Liver (tissue), 9 donors: ENCODE measurements around the gene SNRK. TPM values are rescaled to one million over a fixed set of nuclear protein-coding genes. Genes with fewer than 3 reads are reported as not detected.

ENCODE experiments used
- DNase-seq: peaks from one replicate; pipeline ENCODE4 v3.0.0-alpha.2; 2017; ENCODE audit warnings: low spot score
- H3K27ac ChIP-seq, 2 donors: one replicate each; pipeline ENCODE4 v1.7.0; 2013; ENCODE audit warnings: inconsistent platforms in 2 of 2, low read length in 2 of 2, control low read depth in 1 of 2, low read depth in 1 of 2, mild to moderate bottlenecking in 1 of 2
- H3K27me3 ChIP-seq, 4 donors: one replicate each; pipeline versions ENCODE4 v1.6.1 to v1.7.0; 2013; ENCODE audit warnings: low read length in 3 of 4, inconsistent platforms in 1 of 4, mild to moderate bottlenecking in 1 of 4, moderate library complexity in 1 of 4; ENCODE audit not compliant: control insufficient read depth in 4 of 4, insufficient read depth in 4 of 4
- H3K36me3 ChIP-seq, 4 donors: one replicate each; pipeline versions ENCODE4 v1.6.1 to v1.7.0; 2013; ENCODE audit warnings: low read length in 3 of 4, mild to moderate bottlenecking in 3 of 4, low read depth in 1 of 4, moderate library complexity in 1 of 4; ENCODE audit not compliant: control insufficient read depth in 4 of 4, insufficient read depth in 3 of 4
- H3K4me1 ChIP-seq, 4 donors: one replicate each; pipeline versions ENCODE4 v1.6.1 to v1.7.0; 2013; ENCODE audit warnings: low read length in 3 of 4, mild to moderate bottlenecking in 3 of 4, moderate library complexity in 1 of 4; ENCODE audit not compliant: control insufficient read depth in 4 of 4, insufficient read depth in 4 of 4
- H3K4me3 ChIP-seq, 3 donors: one replicate each; pipeline versions ENCODE4 v1.6.1 to v1.7.0; 2013; ENCODE audit warnings: low read length in 3 of 3, control low read depth in 1 of 3, low read depth in 1 of 3, mild to moderate bottlenecking in 1 of 3
- H3K9ac ChIP-seq, 2 donors: one replicate each; pipeline ENCODE4 v1.7.0; 2013; ENCODE audit warnings: low read length in 2 of 2, mild to moderate bottlenecking in 2 of 2, moderate library complexity in 2 of 2, control low read depth in 1 of 2, low read depth in 1 of 2
- H3K9me3 ChIP-seq, 4 donors: one replicate each; pipeline versions ENCODE4 v1.6.1 to v1.7.0; 2013; ENCODE audit warnings: low read length in 3 of 4; ENCODE audit not compliant: control insufficient read depth in 4 of 4
- ATF3 ChIP-seq: IDR thresholded peaks from 2 replicates; pipeline ENCODE4 v1.6.1; 2016; ENCODE audit warnings: antibody characterized with exemption
- EGR1 ChIP-seq, 2 donors: IDR thresholded peaks; 2 replicates each; pipeline ENCODE4 v1.6.1; 2016 to 2018; ENCODE audit warnings: antibody characterized with exemption in 2 of 2, low read depth in 2 of 2
- FOXA1 ChIP-seq: IDR thresholded peaks from 2 replicates; pipeline ENCODE4 v1.6.1; 2016; ENCODE audit warnings: antibody characterized with exemption
- FOXA2 ChIP-seq: IDR thresholded peaks from 2 replicates; pipeline ENCODE4 v1.6.1; 2016; ENCODE audit warnings: antibody characterized with exemption
- GABPA ChIP-seq, 2 donors: IDR thresholded peaks in 1 of 2; conservative IDR thresholded peaks in 1 of 2; 2 replicates each; pipeline ENCODE4 v1.6.1; 2016; ENCODE audit warnings: antibody characterized with exemption in 2 of 2, mild to moderate bottlenecking in 1 of 2, moderate library complexity in 1 of 2
- HNF4A ChIP-seq, 2 donors: conservative IDR thresholded peaks; 2 replicates each; pipeline ENCODE4 v1.6.1; 2016; ENCODE audit warnings: antibody characterized with exemption in 2 of 2, mild to moderate bottlenecking in 2 of 2
- HNF4G ChIP-seq: IDR thresholded peaks from 2 replicates; pipeline ENCODE4 v1.6.1; 2016; ENCODE audit warnings: antibody characterized with exemption
- JUND ChIP-seq, 2 donors: IDR thresholded peaks; 2 replicates each; pipeline ENCODE4 v1.6.1; 2016; ENCODE audit warnings: antibody characterized with exemption in 2 of 2
- NR2F2 ChIP-seq: IDR thresholded peaks from 2 replicates; pipeline ENCODE4 v1.6.1; 2016; ENCODE audit warnings: antibody characterized with exemption
- RAD21 ChIP-seq, 2 donors: IDR thresholded peaks; 2 replicates each; pipeline ENCODE4 v1.6.1; 2016; ENCODE audit warnings: antibody characterized with exemption in 2 of 2, mild to moderate bottlenecking in 2 of 2
- REST ChIP-seq: IDR thresholded peaks from 2 replicates; pipeline ENCODE4 v1.6.1; 2016; ENCODE audit warnings: antibody characterized with exemption, mild to moderate bottlenecking
- RXRA ChIP-seq, 2 donors: IDR thresholded peaks; 2 replicates each; pipeline ENCODE4 v1.6.1; 2017 to 2018; ENCODE audit warnings: antibody characterized with exemption in 2 of 2, mild to moderate bottlenecking in 1 of 2
- SP1 ChIP-seq: IDR thresholded peaks from 2 replicates; pipeline ENCODE4 v1.6.1; 2018; ENCODE audit warnings: antibody characterized with exemption, mild to moderate bottlenecking
- TAF1 ChIP-seq: conservative IDR thresholded peaks from 2 replicates; pipeline ENCODE4 v1.6.1; 2016; ENCODE audit warnings: antibody characterized with exemption, mild to moderate bottlenecking
- YY1 ChIP-seq: IDR thresholded peaks from 2 replicates; pipeline ENCODE4 v1.6.1; 2016; ENCODE audit warnings: antibody characterized with exemption, mild to moderate bottlenecking
- polyA plus RNA-seq, 2 donors: library from polyadenylated mRNA; stranded (reverse) in 1 of 2; unstranded in 1 of 2; fragments of 200-250 nt in 1 of 2; fragments of >200 nt in 1 of 2; fragmentation: Nextera tagmentation in 1 of 2; extraction: Ambion mirVana in 1 of 2; gene quantifications; one replicate each; pipeline versions ENCODE4 v1.2.1 to v1.2.3, GENCODE V29; 2013 to 2015
- total RNA-seq, 2 donors: library from RNA; depleted of rRNA; stranded (reverse); fragments of >200 nt; gene quantifications; one replicate each; pipeline ENCODE4 v1.2.3, GENCODE V29; 2014
- TF ChIP-seq, protein P1 (sequence below): IDR thresholded peaks from 2 replicates; pipeline ENCODE4 v1.6.1; 2016; ENCODE audit warnings: antibody characterized with exemption
- TF ChIP-seq, protein P2 (sequence below): IDR thresholded peaks from 2 replicates; pipeline ENCODE4 v1.6.1; 2016; ENCODE audit warnings: antibody characterized with exemption
- TF ChIP-seq, protein P3 (sequence below): fragments of 150-350 bp; IDR thresholded peaks from 2 replicates; pipeline ENCODE4 v1.5.1; 2017; ENCODE audit warnings: improper control_type of control experiment, low read depth, low read length; ENCODE audit not compliant: missing input control
- donor health status: healthy.
- donor health status: healthy.
- donor health status: healthy.
- donor health status: healthy.
- donor health status: healthy.

SNRK gene
- total and polyA plus RNA-seq, 4 donors: 5.8 to 28.5 (median 14.6) TPM

GRCh38 chr3:43326891-43327581 is 40.7 kb downstream of the SNRK start (continued):
- TF ChIP-seq ATF3 (no peak), HNF4A (conservative IDR thresholded peaks at IDR 0.05) (no peak), SP1 (no peak), FOXA1 (no peak), RAD21 (IDR thresholded peaks at IDR 0.05) (no peak), YY1 (no peak)

GRCh38 chr3:43327582-43327979 is 41.2 kb downstream of the SNRK start:
- Histone ChIP-seq H3K9me3 (no peaks in the 10 kb centered on the region), H3K36me3 (peaks cover 0 to 4% (median 2%) of the 10 kb centered on the region in 4 donors), H3K4me1 (peaks cover 5 to 21% (median 14%) of the 10 kb centered on the region in 4 donors), H3K9ac (no peak overlapping the region), H3K4me3 (no peak overlapping the region), H3K27ac (no peak overlapping the region), H3K27me3 (no peaks in the 10 kb centered on the region)
- no peak for DNase-seq
- TF ChIP-seq RAD21 (IDR thresholded peaks at IDR 0.05) (no peak), JUND (IDR thresholded peaks at IDR 0.05) (no peak), HNF4A (conservative IDR thresholded peaks at IDR 0.05) (no peak), NR2F2 (no peak), GABPA (IDR thresholded peaks at IDR 0.05 in 1 of 2, conservative IDR thresholded peaks at IDR 0.05 in 1 of 2) (no peak), FOXA2 (no peak), ATF3 (no peak), RXRA (IDR thresholded peaks at IDR 0.05) (no peak), SP1 (no peak), REST (no peak), EGR1 (IDR thresholded peaks at IDR 0.05; ENCODE audit: low read depth in 2 of 2) (no peak), HNF4G (no peak), TAF1 (no peak)
- TF ChIP-seq, protein P1, sequence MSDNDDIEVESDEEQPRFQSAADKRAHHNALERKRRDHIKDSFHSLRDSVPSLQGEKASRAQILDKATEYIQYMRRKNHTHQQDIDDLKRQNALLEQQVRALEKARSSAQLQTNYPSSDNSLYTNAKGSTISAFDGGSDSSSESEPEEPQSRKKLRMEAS: no peak
- TF ChIP-seq, protein P2, sequence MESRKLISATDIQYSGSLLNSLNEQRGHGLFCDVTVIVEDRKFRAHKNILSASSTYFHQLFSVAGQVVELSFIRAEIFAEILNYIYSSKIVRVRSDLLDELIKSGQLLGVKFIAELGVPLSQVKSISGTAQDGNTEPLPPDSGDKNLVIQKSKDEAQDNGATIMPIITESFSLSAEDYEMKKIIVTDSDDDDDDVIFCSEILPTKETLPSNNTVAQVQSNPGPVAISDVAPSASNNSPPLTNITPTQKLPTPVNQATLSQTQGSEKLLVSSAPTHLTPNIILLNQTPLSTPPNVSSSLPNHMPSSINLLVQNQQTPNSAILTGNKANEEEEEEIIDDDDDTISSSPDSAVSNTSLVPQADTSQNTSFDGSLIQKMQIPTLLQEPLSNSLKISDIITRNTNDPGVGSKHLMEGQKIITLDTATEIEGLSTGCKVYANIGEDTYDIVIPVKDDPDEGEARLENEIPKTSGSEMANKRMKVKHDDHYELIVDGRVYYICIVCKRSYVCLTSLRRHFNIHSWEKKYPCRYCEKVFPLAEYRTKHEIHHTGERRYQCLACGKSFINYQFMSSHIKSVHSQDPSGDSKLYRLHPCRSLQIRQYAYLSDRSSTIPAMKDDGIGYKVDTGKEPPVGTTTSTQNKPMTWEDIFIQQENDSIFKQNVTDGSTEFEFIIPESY: no peak
- TF ChIP-seq, protein P3, sequence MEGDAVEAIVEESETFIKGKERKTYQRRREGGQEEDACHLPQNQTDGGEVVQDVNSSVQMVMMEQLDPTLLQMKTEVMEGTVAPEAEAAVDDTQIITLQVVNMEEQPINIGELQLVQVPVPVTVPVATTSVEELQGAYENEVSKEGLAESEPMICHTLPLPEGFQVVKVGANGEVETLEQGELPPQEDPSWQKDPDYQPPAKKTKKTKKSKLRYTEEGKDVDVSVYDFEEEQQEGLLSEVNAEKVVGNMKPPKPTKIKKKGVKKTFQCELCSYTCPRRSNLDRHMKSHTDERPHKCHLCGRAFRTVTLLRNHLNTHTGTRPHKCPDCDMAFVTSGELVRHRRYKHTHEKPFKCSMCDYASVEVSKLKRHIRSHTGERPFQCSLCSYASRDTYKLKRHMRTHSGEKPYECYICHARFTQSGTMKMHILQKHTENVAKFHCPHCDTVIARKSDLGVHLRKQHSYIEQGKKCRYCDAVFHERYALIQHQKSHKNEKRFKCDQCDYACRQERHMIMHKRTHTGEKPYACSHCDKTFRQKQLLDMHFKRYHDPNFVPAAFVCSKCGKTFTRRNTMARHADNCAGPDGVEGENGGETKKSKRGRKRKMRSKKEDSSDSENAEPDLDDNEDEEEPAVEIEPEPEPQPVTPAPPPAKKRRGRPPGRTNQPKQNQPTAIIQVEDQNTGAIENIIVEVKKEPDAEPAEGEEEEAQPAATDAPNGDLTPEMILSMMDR: no peak
